Esophagus (tissue), 2 donors: ENCODE results near the gene CCDC87. TPM values are rescaled to one million over a fixed set of nuclear protein-coding genes. Genes with fewer than 3 reads are reported as not detected.

ENCODE experiments used
- H3K27ac ChIP-seq, 2 donors: one replicate each; pipeline ENCODE4 v1.5.1; 2013; ENCODE audit warnings: low read depth in 2 of 2, mild to moderate bottlenecking in 2 of 2, inconsistent platforms in 1 of 2, low read length in 1 of 2, moderate library complexity in 1 of 2
- H3K27me3 ChIP-seq, 2 donors: one replicate each; pipeline ENCODE4 v1.6.1; 2013; ENCODE audit warnings: low read length in 2 of 2, control low read depth in 1 of 2, mild to moderate bottlenecking in 1 of 2; ENCODE audit not compliant: insufficient read depth in 2 of 2, control insufficient read depth in 1 of 2
- H3K36me3 ChIP-seq, 2 donors: one replicate each; pipeline ENCODE4 v1.6.1; 2013; ENCODE audit warnings: low read length in 1 of 2; ENCODE audit not compliant: control insufficient read depth in 2 of 2, insufficient read depth in 2 of 2
- H3K4me1 ChIP-seq, 2 donors: one replicate each; pipeline ENCODE4 v1.6.1; 2013; ENCODE audit warnings: low read length in 1 of 2; ENCODE audit not compliant: control insufficient read depth in 2 of 2, insufficient read depth in 2 of 2
- H3K4me3 ChIP-seq, 2 donors: one replicate each; pipeline ENCODE4 v1.5.1; 2013; ENCODE audit warnings: low read length in 2 of 2, mild to moderate bottlenecking in 2 of 2, low read depth in 1 of 2, moderate library complexity in 1 of 2
- H3K9me3 ChIP-seq, 2 donors: one replicate each; pipeline ENCODE4 v1.6.1; 2013; ENCODE audit warnings: mild to moderate bottlenecking in 2 of 2, low read depth in 1 of 2, low read length in 1 of 2, moderate library complexity in 1 of 2; ENCODE audit not compliant: control insufficient read depth in 2 of 2, insufficient read depth in 1 of 2
- WGBS, 2 donors: extraction: QIAGEN DNeasy Blood & Tissue Kit; methylation state at CpG; one replicate each; pipeline ENCODE4 v1.1.7; 2013; 5-methylcytosine and 5-hydroxymethylcytosine counted together
- polyA plus RNA-seq, 2 donors: library from polyadenylated mRNA; stranded (reverse); fragments of 200-250 nt; gene quantifications; one replicate each; pipeline ENCODE4 v1.2.3, GENCODE V29; 2013
- donor health status: healthy with polysubstance abuse.
- donor health status: Bipolar disorder and iron deficiency.

Gene CCDC87
- polyA plus RNA-seq, 2 donors = 0.09 to 0.12 TPM

GRCh38 chr11:66562275-66562674, 30.6 kb downstream of the CCDC87 start:
- Histone ChIP-seq H3K27ac (no peak overlapping the region), H3K4me3 (no peak overlapping the region), H3K4me1 (peaks cover 3 to 4% of the 10 kb centered on the region in 2 donors), H3K27me3 (no peaks in the 10 kb centered on the region), H3K36me3 (no peaks in the 10 kb centered on the region), H3K9me3 (no peaks in the 10 kb centered on the region)
- 62 to 68% methylated on average over 2 of the region's 2 CpGs for WGBS, 2 donors

DNA sequence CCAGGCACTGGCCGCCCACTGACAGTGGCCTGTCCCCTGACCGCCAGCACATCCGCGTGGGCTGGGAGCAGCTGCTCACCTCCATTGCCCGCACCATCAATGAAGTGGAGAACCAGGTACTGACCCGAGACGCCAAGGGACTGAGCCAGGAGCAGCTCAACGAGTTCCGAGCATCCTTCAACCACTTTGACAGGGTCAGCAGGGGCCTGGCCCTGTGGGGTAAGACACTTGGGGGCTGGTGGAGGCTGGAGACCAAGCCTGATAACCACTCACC, 31.0 kb downstream of the CCDC87 start:
- H3K4me1 ChIP-seq = peaks cover 3 to 4% of the 10 kb centered on the region in 2 donors
- 94 to 96% methylated on average over 9 of the region's 9 CpGs for WGBS, 2 donors

DNA sequence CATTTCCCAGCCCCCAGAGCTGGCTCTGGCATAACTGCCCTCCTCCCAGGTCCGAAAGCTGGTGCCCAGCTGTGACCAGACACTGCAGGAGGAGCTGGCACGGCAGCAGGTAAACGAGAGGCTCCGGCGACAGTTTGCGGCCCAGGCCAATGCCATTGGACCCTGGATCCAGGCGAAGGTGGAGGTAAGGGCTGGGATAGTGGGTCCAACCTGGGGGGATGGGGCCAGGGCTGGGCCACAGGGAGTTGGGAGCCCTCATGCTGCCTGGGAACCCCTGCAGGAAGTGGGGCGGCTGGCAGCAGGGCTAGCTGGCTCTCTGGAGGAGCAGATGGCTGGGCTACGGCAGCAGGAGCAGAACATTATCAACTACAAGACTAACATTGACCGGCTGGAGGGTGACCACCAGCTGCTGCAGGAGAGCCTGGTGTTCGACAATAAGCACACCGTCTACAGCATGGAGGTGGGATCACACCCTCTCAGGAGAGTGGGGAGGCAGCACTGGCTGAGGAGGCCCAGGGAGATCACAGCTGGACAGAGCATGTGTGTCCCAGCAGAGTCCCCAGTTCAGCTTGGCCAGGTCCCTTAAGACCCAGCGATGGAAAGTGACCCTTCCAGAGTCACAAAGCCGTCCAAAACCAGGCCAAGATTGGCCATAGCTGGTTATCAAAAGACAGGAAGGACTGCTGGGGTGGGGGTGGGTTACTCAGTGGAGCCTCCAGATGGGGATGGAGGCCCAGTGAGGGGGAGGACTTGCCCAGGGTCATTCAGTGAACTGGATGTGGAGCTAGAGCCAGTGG, 31.5 kb downstream of the CCDC87 start:
- H3K9me3 ChIP-seq = no peaks in the 10 kb centered on the region
- no peak overlapping the region for H3K4me3 ChIP-seq
- no peak overlapping the region for H3K27ac ChIP-seq
- 78 to 79% methylated on average over 14 of the region's 14 CpGs for WGBS, 2 donors
- H3K4me1 ChIP-seq = peaks cover 3 to 4% of the 10 kb centered on the region in 2 donors
- H3K36me3 ChIP-seq = no peaks in the 10 kb centered on the region
- H3K27me3 ChIP-seq = no peaks in the 10 kb centered on the region

More for the DNA sequence above, 31.0 kb downstream of the CCDC87 start:
- H3K27me3 ChIP-seq = no peaks in the 10 kb centered on the region
- H3K9me3 ChIP-seq = no peaks in the 10 kb centered on the region
- no peaks in the 10 kb centered on the region for H3K36me3 ChIP-seq
- H3K4me3 ChIP-seq = no peak overlapping the region
- no peak overlapping the region for H3K27ac ChIP-seq

- no peaks in the 10 kb centered on the region for H3K9me3 ChIP-seq
- no peaks in the 10 kb centered on the region for H3K36me3 ChIP-seq
- peaks cover 3 to 4% of the 10 kb centered on the region in 2 donors for H3K4me1 ChIP-seq
- H3K4me3 ChIP-seq = no peak overlapping the region
- WGBS, 2 donors = 78 to 79% methylated on average over 27 of the region's 27 CpGs
- no peaks in the 10 kb centered on the region for H3K27me3 ChIP-seq
- no peak overlapping the region for H3K27ac ChIP-seq
These were observed 32.8 kb downstream of the CCDC87 start for GRCh38 chr11:66559866-66560676.

- H3K9me3 ChIP-seq = no peaks in the 10 kb centered on the region
- no peak overlapping the region for H3K27ac ChIP-seq
- WGBS, 2 donors = 14 to 18% methylated on average over 44 to 50 of the region's 50 CpGs
- peaks cover 3 to 4% of the 10 kb centered on the region in 2 donors for H3K4me1 ChIP-seq
- H3K4me3 ChIP-seq = no peak overlapping the region
- H3K27me3 ChIP-seq = no peaks in the 10 kb centered on the region
- no peaks in the 10 kb centered on the region for H3K36me3 ChIP-seq
These were observed 33.6 kb downstream of the CCDC87 start for GRCh38 chr11:66559142-66559865.

DNA sequence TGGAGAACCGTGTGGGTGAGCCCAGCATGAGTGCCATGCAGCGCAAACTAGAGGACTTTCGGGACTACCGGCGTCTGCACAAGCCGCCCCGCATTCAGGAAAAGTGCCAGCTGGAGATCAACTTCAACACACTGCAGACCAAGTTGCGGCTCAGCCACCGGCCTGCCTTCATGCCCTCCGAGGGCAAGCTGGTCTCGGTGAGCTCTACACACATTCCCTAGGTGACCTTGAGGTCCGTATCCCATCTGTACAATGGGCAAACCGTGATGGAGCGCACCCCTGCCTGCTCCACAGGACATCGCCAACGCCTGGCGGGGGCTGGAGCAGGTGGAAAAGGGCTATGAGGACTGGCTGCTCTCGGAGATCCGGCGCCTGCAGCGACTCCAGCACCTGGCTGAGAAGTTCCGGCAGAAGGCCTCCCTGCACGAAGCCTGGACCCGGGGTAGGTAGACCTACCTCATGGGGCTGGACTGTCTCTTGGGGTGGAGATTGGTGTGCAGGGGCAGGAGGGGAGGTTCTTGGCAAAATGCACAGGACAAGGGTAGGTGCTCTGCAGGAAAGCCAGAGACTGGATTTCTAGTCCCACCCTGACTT, 35.0 kb downstream of the CCDC87 start:
- Histone ChIP-seq H3K36me3 (no peaks in the 10 kb centered on the region), H3K4me3 (no peak overlapping the region), H3K4me1 (peaks cover 3 to 4% of the 10 kb centered on the region in 2 donors), H3K9me3 (no peaks in the 10 kb centered on the region), H3K27me3 (no peaks in the 10 kb centered on the region), H3K27ac (no peak overlapping the region)
- 93% methylated on average over 24 of the region's 24 CpGs for WGBS, 2 donors

GRCh38 chr11:66556086-66556485, 36.8 kb downstream of the CCDC87 start:
- no peak overlapping the region for H3K27ac ChIP-seq
- peaks cover 3 to 4% of the 10 kb centered on the region in 2 donors for H3K4me1 ChIP-seq
- 81 to 84% methylated on average over 7 of the region's 7 CpGs for WGBS, 2 donors
- no peaks in the 10 kb centered on the region for H3K27me3 ChIP-seq
- no peaks in the 10 kb centered on the region for H3K9me3 ChIP-seq
- no peak overlapping the region for H3K4me3 ChIP-seq
- H3K36me3 ChIP-seq = no peaks in the 10 kb centered on the region

GRCh38 chr11:66555416-66555815, 37.4 kb downstream of the CCDC87 start:
- Histone ChIP-seq H3K4me3 (no peak overlapping the region), H3K36me3 (no peaks in the 10 kb centered on the region), H3K27me3 (no peaks in the 10 kb centered on the region), H3K4me1 (peaks cover 3 to 4% of the 10 kb centered on the region in 2 donors), H3K9me3 (no peaks in the 10 kb centered on the region), H3K27ac (no peak overlapping the region)
- WGBS, 2 donors = 64 to 68% methylated on average over 3 of the region's 3 CpGs

DNA sequence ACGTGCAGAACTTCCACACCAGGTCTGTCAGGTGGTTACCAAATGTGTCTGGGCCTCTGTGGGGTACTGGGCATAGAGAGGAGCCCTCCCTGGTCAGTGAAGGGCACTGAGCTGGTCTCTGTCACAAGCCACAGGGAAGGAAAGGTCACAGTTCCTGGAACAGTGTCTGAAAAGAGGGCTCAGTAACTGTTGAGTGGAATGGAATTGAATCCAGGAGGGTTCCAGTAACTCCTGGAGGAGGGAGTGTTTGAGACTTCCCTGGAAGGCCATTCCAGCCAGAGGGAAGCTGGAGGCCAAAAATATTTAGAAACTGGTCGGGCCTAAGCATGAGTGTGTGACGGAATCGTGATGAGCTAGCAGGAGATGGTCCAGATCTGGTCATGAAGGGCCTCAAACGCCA, 38.3 kb downstream of the CCDC87 start:
- 71 to 79% methylated on average over 5 of the region's 5 CpGs for WGBS, 2 donors
- no peaks in the 10 kb centered on the region for H3K27me3 ChIP-seq

More for the DNA sequence above, 38.3 kb downstream of the CCDC87 start:
- Histone ChIP-seq H3K36me3 (no peaks in the 10 kb centered on the region), H3K27ac (no peak overlapping the region), H3K4me3 (no peak overlapping the region), H3K9me3 (no peaks in the 10 kb centered on the region), H3K4me1 (peaks cover 3 to 4% of the 10 kb centered on the region in 2 donors)
